ENCODE measurements around the gene IFTAP. TPM values are rescaled to one million over a fixed set of nuclear protein-coding genes. Genes with fewer than 3 reads are reported as not detected.

Gene IFTAP
- total and polyA plus RNA-seq, 2 donors (not counting 3 experiments of a cell fraction or from before 2014, with no cell fraction given), result 15.8 to 19.6 TPM

- dilution Hi-C loops (cut with MboI; ENCODE audit: extremely low pct_ligation_motif_present, low sequenced_read_pairs), result no loop called here
- Histone ChIP-seq H4K20me1 (replicated peaks; ENCODE audit: control insufficient read depth, extremely low read depth, insufficient read depth, low read length) (no peaks in the 10 kb centered on the region), H3K79me2 (ENCODE audit: control insufficient read depth, insufficient read depth, low read length) (no peaks in the 10 kb centered on the region), H3K27me3 (ENCODE audit: control insufficient read depth in 2 of 2, insufficient read depth in 2 of 2, low read length in 2 of 2) (no peaks in the 10 kb centered on the region), H3K9me1 (replicated peaks; ENCODE audit: control insufficient read depth, extremely low read depth, insufficient read depth, low read length) (no peaks in the 10 kb centered on the region), H3K4me2 (ENCODE audit: insufficient read depth, low read length) (no peak overlapping the region), H3K36me3 (ENCODE audit: control insufficient read depth in 2 of 2, extremely low read depth in 1 of 2, insufficient read depth in 2 of 2, low read length in 2 of 2) (no peaks in the 10 kb centered on the region), H3K9me3 (replicated peaks; ENCODE audit: control insufficient read depth, insufficient read depth, low read length) (no peaks in the 10 kb centered on the region), H3K4me1 (ENCODE audit: control insufficient read depth, extremely low read depth, insufficient read depth, low read length) (no peaks in the 10 kb centered on the region), H2AFZ (ENCODE audit: low read depth, low read length) (no peak overlapping the region), H3K9ac (replicated peaks; ENCODE audit: extremely low read depth, insufficient read depth, low read length) (no peak overlapping the region), H3K27ac (ENCODE audit: insufficient read depth, low read depth, low read length) (no peak overlapping the region), H3K4me3 (replicated peaks in 1 of 3; ENCODE audit: insufficient read depth in 1 of 3, low read depth in 1 of 3, low read length in 3 of 3) (no peak overlapping the region)
- DNase-seq (ENCODE audit: low read depth, low spot score) (no peak), FAIRE-seq (no peak)
- ChIA-PET POLR2A (no interaction called here), CTCF (no interaction called here)
- BruUV-seq (replicated peaks), result no TSS peak
- no peak for TF ChIP-seq EZH2 (IDR thresholded peaks at IDR 0.05; ENCODE audit: borderline replicate concordance, low read depth, low read length, severe bottlenecking)
- TF ChIP-seq GATA2 (IDR thresholded peaks at IDR 0.05; ENCODE audit: insufficient read depth, insufficient read length, low read depth, low read length), result no peak
- TF ChIP-seq JUN (IDR thresholded peaks at IDR 0.05; ENCODE audit: borderline replicate concordance, insufficient read depth, insufficient read length, low read depth), result no peak
- no peak for TF ChIP-seq MAX (IDR thresholded peaks at IDR 0.05; ENCODE audit: insufficient read depth, insufficient read length)
- TF ChIP-seq POLR2A (IDR thresholded peaks at IDR 0.05; ENCODE audit: low read depth, low read length), result no peak
- TF ChIP-seq MYC (IDR thresholded peaks at IDR 0.05; ENCODE audit: low read depth, low read length), result no peak
- no peak for TF ChIP-seq POLR2AphosphoS5 (IDR thresholded peaks at IDR 0.05; ENCODE audit: insufficient read depth, low read depth, low read length)
- TF ChIP-seq FOS (IDR thresholded peaks at IDR 0.05; ENCODE audit: borderline replicate concordance, insufficient read depth, low read length), result no peak
- no peak for TF ChIP-seq CTCF (IDR thresholded peaks at IDR 0.05; ENCODE audit: extremely low read depth in 1 of 2, insufficient read depth in 1 of 2, low read depth in 1 of 2, low read length in 2 of 2)
- intact Hi-C loops (cut with micrococcal nuclease), result no loop called here
Observed at GRCh38 chr11:36638556-36638955, 44.3 kb downstream of the IFTAP start.

Data from endothelial cell of umbilical vein (primary cell).